ENCODE measurements around the gene RAB39A.
A peak's percentile ranks its signal among the peaks of the same experiment; 100 is the strongest.

RAB39A gene

DNA sequence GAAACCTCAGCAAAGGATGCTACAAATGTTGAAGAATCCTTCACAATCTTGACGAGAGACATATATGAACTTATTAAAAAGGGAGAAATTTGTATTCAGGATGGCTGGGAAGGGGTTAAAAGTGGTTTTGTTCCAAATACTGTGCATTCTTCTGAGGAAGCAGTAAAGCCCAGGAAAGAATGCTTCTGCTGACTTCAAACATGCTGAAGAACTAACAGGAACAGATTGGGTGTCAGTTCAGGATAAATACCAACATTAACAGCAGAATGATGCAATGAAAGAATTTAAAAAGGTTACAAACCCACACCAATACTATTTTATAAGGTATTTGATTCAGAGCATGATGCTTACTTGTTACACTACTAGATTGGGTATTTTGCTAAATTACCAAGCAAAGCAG is 33.9 kb downstream of the RAB39A start:
- peak; percentile 19 for DNase-seq (ENCODE audit: low read depth)

GRCh38 chr11:107963091-107963490 is 34.8 kb downstream of the RAB39A start:
- DNase-seq (ENCODE audit: low read depth) = no peak

DNA sequence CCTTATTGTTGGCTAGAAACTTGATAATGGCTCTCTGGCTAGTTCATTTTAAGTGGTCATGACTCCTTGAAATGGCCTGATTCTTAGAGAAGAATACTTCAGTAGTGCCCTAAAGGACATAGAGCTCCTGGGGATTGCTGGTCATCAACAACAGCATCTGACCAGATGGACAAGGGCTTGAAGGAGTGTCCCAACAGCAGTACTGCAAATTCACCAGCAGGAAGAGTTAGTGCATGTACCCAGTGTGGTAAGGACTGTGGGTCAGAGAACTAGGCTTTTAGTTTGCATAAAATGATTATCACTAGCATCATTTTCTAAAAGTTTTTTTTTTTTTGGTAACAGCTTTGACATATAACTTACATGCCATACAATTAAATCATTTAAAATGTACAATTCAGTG is 41.0 kb downstream of the RAB39A start:
- DNase-seq (ENCODE audit: low read depth) = peak; percentile 6

GRCh38 chr11:107970049-107970448 is 41.8 kb downstream of the RAB39A start:
- no peak for DNase-seq (ENCODE audit: low read depth)

DNA sequence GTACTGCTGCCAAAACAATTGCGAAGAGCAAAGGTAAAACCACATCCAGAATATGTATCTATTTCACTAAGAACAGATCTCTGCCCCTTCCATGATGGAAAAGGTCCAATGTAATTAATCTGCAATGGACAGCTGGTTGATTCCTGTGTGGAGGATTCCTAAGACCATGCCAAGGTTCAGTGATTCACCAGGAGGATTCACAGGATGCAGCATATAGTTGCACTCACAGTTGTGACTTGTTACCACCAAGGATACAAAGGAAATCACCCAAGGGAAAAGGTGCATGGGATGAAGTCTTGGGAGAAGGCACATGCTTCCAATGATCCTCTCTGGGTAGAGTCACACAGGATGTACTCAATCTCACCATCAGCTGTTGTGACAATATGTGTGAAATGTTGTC is 45.4 kb downstream of the RAB39A start:
- DNase-seq (ENCODE audit: low read depth) = no peak

DNA sequence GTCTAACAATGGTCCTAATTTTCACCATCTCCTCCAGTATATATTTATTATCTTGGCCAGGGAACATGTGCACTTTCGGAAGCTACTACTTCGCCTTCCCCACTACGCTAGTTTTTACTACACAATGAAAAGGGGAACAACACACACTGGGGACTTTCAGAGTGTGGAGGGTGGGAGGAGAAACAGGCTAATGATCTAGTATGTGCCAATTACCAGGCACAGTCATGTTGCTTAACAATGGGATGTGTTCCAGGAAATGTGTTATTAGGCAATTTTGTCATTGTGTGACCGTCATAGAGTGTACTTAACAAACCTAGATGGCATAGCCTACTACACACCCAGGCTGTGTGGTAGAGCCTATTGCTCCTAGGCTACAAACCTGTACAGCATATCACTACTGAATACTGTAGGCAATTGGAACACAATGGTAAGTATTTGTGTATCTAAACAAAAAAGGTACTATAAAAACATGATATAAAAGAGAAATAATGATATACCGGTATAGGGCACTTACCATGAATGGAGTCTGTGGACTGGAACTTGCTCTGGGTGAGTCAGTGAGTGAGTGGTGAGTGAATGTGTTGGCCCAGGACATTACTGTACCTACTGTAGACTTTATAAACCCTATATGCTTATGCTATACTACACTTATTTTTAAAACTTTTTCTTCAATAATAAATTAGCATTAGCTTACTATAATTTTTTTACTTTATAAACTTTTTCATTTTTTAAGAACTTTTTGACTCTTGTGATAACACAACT is 60.3 kb downstream of the RAB39A start:
- no peak for DNase-seq (ENCODE audit: low read depth)

GRCh38 chr11:107991868-107992414 is 63.7 kb downstream of the RAB39A start:
- DNase-seq (ENCODE audit: low read depth) = no peak

DNA sequence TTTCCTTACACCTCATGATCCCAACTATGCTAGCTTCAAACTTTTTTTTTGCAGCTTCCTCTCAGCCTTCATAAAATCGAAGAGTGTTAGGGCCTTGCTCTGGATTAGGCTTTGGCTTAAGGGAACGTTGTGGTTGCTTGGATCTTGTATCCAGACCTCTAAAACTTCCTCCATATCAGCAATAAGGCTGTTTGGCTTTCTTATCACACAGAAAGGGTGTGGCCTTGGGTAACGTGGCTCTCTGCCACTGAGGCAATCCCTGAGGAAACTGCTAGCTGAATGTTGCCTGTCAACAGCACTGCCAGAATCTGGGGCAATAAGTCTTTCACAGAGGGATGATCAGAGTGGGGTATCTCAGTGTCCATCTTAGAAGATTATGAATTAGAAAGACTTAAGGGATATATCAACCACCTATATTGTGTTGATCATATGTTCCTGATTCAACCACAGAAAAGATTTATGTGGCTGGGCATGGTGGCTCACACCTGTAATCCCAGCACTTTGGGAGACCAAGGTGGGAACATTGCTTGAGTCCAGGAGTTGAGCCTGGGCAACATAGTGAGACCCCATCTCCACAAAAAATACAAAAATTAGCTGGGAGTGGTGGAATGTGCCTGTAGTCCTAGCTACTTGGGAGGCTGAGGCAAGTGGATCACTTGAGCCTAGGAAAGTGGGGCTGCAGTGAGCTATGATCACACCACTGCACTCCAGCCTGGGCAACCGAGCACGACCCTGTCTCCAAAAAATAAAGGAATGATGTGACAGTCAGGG is 67.9 kb downstream of the RAB39A start:
- DNase-seq (ENCODE audit: low read depth) = peak; percentile 57

GRCh38 chr11:107998761-107999160 is 70.5 kb downstream of the RAB39A start:
- peak; percentile 40 for DNase-seq (ENCODE audit: low read depth)

- peak; percentile 72 for DNase-seq (ENCODE audit: low read depth)
Observed at GRCh38 chr11:107999759-108000455, 71.7 kb downstream of the RAB39A start.

DNA sequence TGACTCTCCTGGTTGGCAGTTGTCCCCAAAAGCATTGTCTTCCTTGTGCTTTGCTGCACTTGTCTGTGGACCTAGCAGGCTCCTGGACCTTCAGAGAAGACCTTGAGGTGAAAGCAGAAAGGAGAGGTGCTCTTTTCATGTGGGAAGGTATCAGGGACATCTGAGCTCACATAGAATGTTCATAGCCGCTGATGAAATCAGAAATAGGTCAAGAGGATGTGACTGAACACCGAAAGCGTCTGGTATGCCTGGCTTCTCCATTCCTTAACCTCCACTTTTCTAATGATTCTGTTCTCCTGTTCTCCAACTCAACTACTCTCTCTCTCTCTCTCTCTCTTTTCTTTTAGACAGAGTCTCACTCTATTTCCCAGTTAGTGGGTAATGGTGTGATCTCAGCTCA is 74.2 kb downstream of the RAB39A start:
- DNase-seq (ENCODE audit: low read depth) = no peak

DNA sequence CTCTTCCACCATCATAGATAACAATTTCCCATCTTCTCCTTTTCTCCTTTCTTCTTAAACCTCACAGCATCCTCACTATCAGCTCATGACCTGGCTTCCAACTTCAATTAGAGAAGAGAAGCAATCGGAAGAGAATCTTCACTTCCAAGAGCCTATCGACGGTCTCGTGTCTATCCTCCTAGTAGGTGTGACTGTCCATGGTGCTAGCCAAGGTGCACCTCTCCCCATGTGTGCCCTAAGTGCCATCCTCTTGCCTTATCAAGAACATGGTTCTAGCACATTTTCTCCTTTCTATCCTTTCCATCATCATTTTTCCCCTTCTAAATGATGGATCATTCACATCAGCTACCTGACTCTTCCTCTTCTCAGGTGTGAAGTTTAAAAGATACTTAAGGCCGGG is 75.4 kb downstream of the RAB39A start:
- DNase-seq (ENCODE audit: low read depth) = no peak

- no peak for DNase-seq (ENCODE audit: low read depth)
Observed at GRCh38 chr11:108007819-108008218, 79.6 kb downstream of the RAB39A start.

GRCh38 chr11:108008656-108009496 is 80.6 kb downstream of the RAB39A start, which contains the start of gene CUL5:
CUL5 (plus strand) TSS chr11:108008898; CDS start chr11:108009349, 451 bp downstream.
- peak; percentile 88 for DNase-seq (ENCODE audit: low read depth)

DNA sequence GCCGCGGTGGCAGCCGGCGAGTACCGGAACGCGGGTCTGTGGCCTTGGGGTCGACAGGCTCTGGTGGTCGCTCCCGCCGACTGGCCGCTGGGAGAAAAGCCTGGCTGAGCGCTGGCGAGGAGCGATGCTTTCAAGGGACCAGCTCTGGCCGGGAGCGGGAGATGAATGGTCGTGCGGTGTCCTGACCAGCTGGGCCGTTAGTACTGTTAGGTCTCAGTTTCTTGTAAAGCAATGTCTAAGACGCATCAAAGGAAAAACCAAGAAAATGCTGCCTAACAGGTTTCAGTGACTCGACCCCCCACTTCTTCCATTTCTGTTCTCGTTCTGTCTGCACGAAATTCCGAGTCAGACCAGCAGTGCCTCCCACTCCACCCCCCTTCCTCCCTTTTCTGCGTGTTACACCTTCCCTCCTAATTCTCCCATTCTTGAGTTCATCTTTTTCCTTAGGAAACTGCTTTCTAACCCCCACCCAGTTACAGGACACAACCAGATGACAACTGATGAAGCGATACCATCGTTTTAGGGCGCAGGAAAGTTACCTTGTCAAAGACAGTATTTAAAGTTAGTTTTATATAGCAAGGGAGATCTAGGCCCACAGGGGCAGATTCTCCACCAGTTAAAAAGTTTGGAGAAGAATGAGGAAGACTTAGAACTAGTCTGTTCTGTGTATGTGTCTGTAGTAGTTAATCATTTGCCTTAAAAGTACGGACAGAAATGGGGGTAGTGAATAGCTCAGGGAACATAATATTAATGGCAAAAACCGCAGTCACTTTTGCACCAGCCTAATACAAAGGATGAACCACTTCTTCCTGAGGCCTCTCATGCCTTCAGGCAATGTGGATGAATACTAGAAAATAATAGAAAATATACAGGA is 81.5 kb downstream of the RAB39A start:
- no peak for DNase-seq (ENCODE audit: low read depth)

DNA sequence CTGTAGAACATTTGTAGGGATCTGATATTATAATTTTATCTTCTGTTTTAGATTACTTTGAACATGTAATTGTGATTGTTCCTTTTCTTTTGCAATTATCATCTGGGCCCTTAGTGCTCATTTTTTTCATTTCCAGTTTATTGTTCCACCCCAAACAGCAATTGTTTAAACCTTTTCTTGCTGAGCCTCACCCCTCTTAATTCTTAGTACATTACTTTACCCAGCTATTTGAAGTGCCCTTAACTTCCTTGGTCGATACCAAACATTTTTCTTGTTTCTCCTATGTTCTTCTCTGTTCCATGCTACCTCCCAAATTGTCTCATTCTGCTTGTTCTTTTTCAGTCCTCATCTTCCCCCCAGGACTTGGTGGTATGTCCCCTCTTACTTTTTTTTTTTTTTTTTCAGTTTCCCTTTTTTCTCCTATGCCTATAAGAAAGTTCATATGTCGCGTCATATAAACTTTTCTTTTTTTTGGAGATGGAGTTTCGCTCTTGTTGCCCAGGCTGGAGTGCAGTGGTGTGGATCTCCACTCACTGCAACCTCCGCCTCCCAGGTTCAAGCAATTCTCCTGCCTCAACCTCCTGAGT is 84.0 kb downstream of the RAB39A start:
- no peak for DNase-seq (ENCODE audit: low read depth)

Data from amniotic epithelial cell (primary cell).